ENCODE measurements around the gene NFASC.

The NFASC gene

GRCh38 chr1:204891860-204892259 is 21.2 kb downstream of the NFASC start:
- DNase-seq = no peak

- DNase-seq = no peak
These were observed 23.4 kb downstream of the NFASC start for GRCh38 chr1:204894031-204894430.

DNA sequence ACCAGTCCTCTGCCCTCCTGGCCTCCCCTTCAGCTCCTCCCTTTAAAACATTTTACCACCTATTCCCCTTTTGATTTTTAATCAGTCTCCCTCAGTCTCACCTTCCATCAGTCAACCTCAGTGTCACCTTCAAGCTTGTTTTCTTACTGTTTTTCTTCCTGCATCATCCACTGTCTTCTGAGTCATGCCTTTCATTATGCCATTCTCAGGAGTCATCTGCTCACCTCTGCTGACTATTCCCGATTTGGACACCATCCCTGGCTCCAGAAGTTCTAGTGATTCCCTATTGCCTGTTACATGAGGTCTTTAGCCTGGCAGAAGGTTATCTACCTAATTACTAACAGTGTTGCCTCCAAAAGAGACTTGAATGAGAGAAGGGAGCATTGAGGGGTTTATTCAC is 23.9 kb downstream of the NFASC start:
- no peak for DNase-seq

- no peak for DNase-seq
These were observed 25.4 kb downstream of the NFASC start for GRCh38 chr1:204896023-204896422.

GRCh38 chr1:204896787-204897469 is 26.3 kb downstream of the NFASC start:
- no peak for DNase-seq

- no peak for DNase-seq
These were observed 30.1 kb downstream of the NFASC start for GRCh38 chr1:204900721-204901120.

GRCh38 chr1:204902671-204903070 is 32.0 kb downstream of the NFASC start:
- DNase-seq = no peak

- no peak for DNase-seq
These were observed 33.7 kb downstream of the NFASC start for GRCh38 chr1:204904228-204904810.

- no peak for DNase-seq
These were observed 38.4 kb downstream of the NFASC start for GRCh38 chr1:204909109-204909508.

- DNase-seq = no peak
These were observed 45.3 kb downstream of the NFASC start for GRCh38 chr1:204915861-204916495.

GRCh38 chr1:204917802-204918201 is 47.1 kb downstream of the NFASC start:
- no peak for DNase-seq

- DNase-seq = no peak
These were observed 49.8 kb downstream of the NFASC start for GRCh38 chr1:204920511-204920910.

DNA sequence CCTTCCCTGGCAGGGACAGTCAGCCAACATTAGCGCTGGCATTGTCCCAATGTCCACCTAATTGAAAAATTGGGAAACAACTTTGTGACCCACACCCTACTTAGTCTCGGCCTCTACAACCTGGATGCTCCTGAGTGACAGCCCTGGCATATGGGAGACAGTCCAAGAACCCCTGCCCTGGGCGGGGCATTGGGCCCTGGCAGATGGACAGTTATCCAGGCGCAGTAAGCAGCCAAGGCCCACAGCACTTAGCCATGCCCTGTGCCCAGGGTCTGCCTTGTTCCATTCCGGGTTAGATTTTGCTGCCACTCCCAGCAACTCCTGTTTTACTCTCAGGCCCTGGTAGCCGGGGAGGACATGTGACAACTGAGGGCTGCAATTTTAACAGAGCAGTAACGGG is 50.3 kb downstream of the NFASC start:
- DNase-seq = no peak

- DNase-seq = no peak
These were observed 51.3 kb downstream of the NFASC start for GRCh38 chr1:204921855-204922516.

GRCh38 chr1:204923201-204923600 is 52.5 kb downstream of the NFASC start:
- DNase-seq = no peak

DNA sequence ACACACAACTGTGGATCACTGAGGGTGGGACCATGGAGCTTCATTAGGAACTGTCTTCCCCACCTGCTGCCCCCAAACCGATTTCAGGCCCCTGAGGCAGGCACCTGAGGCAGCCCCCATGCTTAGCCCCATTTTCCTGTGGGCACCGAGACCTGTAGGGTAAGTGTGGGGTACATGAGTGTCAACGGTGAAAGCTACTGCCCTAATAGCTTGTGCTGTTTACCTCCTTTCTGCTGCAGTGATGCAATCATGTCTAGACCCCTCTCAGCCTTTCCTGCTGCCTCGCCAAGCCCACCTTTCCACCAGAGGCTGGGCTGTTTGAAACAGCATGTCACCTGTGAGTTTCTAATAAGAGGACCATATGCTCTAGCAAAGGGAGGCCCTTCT is 53.0 kb downstream of the NFASC start:
- DNase-seq = no peak

GRCh38 chr1:204924013-204924759 is 53.5 kb downstream of the NFASC start:
- no peak for DNase-seq

GRCh38 chr1:204925701-204926100 is 55.0 kb downstream of the NFASC start:
- no peak for DNase-seq

DNA sequence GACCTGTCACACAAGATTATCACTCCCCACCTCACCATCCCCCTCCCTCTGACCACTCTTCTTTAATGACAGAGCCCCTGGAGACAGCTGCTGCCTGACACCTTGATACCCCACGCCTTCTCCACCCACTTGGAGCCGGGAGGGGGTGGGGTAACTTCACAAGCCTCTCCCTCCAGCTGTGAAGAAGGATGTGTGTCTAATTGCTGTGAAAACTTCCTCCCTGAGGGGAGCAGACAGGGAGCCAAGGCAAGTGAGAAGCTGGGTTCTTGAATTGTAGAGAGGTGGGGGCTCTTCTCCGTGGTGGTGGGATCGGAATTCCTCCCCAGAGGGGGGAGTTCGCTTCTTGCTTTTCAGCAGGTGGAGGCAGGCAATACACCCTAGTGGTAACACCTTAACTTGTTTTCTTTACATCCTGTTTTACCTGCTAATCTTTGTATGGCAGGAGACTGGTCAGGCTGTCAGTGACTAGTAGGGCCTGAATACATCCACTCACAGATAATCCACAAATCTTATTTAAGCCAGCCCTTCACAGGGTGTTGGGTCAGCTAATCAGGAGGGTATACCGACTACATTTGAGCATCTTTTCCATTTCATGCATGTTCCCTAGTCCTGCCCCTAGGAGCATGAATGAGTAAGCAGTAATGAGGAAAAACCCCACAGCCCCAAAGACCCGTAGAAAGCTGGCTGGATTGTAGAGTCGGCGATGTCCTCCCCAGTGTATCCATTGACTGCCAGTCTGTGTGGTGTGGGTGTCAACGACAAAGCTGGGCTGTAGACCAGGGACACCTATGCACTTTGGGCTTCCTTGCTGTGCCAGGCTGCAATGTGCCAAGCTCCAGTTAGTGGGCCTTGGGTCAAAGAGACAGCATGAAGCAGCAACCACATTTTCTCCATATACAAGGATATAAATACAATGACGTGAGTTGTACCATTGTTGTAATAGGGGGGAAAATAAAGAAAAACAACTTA is 57.3 kb downstream of the NFASC start:
- no peak for DNase-seq

DNA sequence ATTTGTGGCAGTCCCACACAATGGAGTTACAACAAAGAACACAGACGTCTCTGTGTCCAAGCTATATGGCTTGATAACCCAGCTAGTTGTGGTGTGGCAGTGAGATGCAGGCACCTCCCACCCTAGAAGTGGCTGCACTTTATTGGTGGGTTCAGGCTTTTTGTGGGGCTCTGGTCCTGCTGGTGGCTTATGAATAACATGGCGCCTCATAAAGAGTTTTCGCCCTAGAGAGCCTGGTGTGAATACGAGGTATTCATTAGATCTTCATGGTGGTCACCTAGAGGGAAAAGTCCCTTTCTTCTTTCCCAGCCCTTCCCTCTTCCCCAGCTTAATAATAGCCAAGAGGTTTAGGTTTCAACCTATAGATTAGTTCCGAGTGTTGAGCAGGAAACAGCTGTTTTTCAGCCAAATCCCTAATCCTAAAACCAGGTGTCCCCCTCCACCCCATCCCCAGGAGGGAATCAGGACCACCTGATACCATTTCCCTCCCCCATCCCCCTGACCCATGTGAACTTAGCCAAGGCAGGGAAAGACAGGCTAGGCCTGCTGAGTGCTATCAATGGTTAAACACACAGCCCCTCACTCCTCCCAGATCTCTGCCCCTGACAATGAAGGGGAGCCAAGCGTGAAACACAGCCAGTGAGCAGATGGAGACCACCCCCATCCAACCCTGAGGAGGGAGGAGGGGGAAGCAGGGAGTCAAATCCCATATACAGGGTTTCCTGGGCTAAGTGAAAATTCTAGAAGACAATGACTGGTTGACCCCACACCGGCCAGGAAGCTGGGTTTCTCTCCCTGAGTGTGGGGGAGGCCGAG is 58.2 kb downstream of the NFASC start:
- no peak for DNase-seq

Data from CD4-positive, alpha-beta T cell treated with Interleukin-12 subunit alpha and Interleukin-12 subunit beta, for 1 hour (primary cell).